ENCODE results near the gene PAIP2B.

PAIP2B gene

GRCh38 chr2:71151620-71152019 lies 75.3 kb downstream of the PAIP2B start:
- H3K9me3 ChIP-seq: no peaks in the 10 kb centered on the region
- no peak overlapping the region for H3K27ac ChIP-seq
- peaks cover 44% of the 10 kb centered on the region for H3K36me3 ChIP-seq
- no peak overlapping the region for H3K4me3 ChIP-seq (ENCODE audit: low read depth in 1 of 2, low read length in 1 of 2)
- TF ChIP-seq CTCF (IDR thresholded peaks at IDR 0.05): no peak
- peaks cover 4% of the 10 kb centered on the region for H3K27me3 ChIP-seq
- H3K4me1 ChIP-seq (ENCODE audit: control insufficient read depth in 1 of 2, insufficient read depth in 1 of 2, low read depth in 1 of 2, low read length in 1 of 2): no peaks in the 10 kb centered on the region

GRCh38 chr2:71150082-71150816 lies 76.7 kb downstream of the PAIP2B start:
- no peak for TF ChIP-seq CTCF (IDR thresholded peaks at IDR 0.05)
- no peak overlapping the region for H3K27ac ChIP-seq
- no peaks in the 10 kb centered on the region for H3K9me3 ChIP-seq
- no peaks in the 10 kb centered on the region for H3K27me3 ChIP-seq
- no peak overlapping the region for H3K4me3 ChIP-seq (ENCODE audit: low read depth in 1 of 2, low read length in 1 of 2)
- H3K4me1 ChIP-seq (ENCODE audit: control insufficient read depth in 1 of 2, insufficient read depth in 1 of 2, low read depth in 1 of 2, low read length in 1 of 2): no peaks in the 10 kb centered on the region
- peaks cover 56% of the 10 kb centered on the region for H3K36me3 ChIP-seq

- Histone ChIP-seq H3K4me1 (ENCODE audit: control insufficient read depth in 1 of 2, insufficient read depth in 1 of 2, low read depth in 1 of 2, low read length in 1 of 2) (no peaks in the 10 kb centered on the region), H3K4me3 (ENCODE audit: low read depth in 1 of 2, low read length in 1 of 2) (no peak overlapping the region), H3K27ac (no peak overlapping the region), H3K36me3 (peaks cover 73% of the 10 kb centered on the region), H3K9me3 (no peaks in the 10 kb centered on the region), H3K27me3 (no peaks in the 10 kb centered on the region)
- no peak for TF ChIP-seq CTCF (IDR thresholded peaks at IDR 0.05)
These were observed 78.3 kb downstream of the PAIP2B start for GRCh38 chr2:71148506-71149063.

GRCh38 chr2:71143782-71144181 lies 83.1 kb downstream of the PAIP2B start:
- no peak for TF ChIP-seq CTCF (IDR thresholded peaks at IDR 0.05)
- Histone ChIP-seq H3K4me3 (ENCODE audit: low read depth in 1 of 2, low read length in 1 of 2) (no peak overlapping the region), H3K36me3 (peaks cover 96% of the 10 kb centered on the region), H3K27ac (no peak overlapping the region), H3K27me3 (no peaks in the 10 kb centered on the region), H3K9me3 (no peaks in the 10 kb centered on the region), H3K4me1 (ENCODE audit: control insufficient read depth in 1 of 2, insufficient read depth in 1 of 2, low read depth in 1 of 2, low read length in 1 of 2) (no peaks in the 10 kb centered on the region)

GRCh38 chr2:71136174-71136573 lies 90.7 kb downstream of the PAIP2B start:
- H3K27me3 ChIP-seq: no peaks in the 10 kb centered on the region
- H3K27ac ChIP-seq: no peak overlapping the region
- no peak for TF ChIP-seq CTCF (IDR thresholded peaks at IDR 0.05)
- H3K36me3 ChIP-seq: peaks cover 51% of the 10 kb centered on the region
- H3K9me3 ChIP-seq: no peaks in the 10 kb centered on the region
- H3K4me3 ChIP-seq (ENCODE audit: low read depth in 1 of 2, low read length in 1 of 2): no peak overlapping the region
- peaks cover 3% of the 10 kb centered on the region in 2 experiments for H3K4me1 ChIP-seq (ENCODE audit: control insufficient read depth in 1 of 2, insufficient read depth in 1 of 2, low read depth in 1 of 2, low read length in 1 of 2)

Measured in neutrophil (primary cell).